Fibroblast of gingiva (primary cell): ENCODE measurements around the gene GPATCH2L.

Experiments used
- DNase-seq: peaks from one replicate; pipeline ENCODE4 v3.0.0-alpha.2; 2011; ENCODE audit warnings: low read depth

GPATCH2L gene

GRCh38 chr14:76257842-76258397, 106.2 kb downstream of the GPATCH2L start:
- no peak for DNase-seq

- no peak for DNase-seq
Measured at GRCh38 chr14:76259029-76259735, 107.5 kb downstream of the GPATCH2L start.

GRCh38 chr14:76260749-76261148, 109.0 kb downstream of the GPATCH2L start:
- no peak for DNase-seq

- no peak for DNase-seq
Measured at GRCh38 chr14:76261371-76261811, 109.7 kb downstream of the GPATCH2L start.

- DNase-seq, result no peak
Measured at GRCh38 chr14:76262641-76263040, 110.9 kb downstream of the GPATCH2L start.
